ENCODE measurements around the gene DPH1. TPM values are rescaled to one million over a fixed set of nuclear protein-coding genes. Genes with fewer than 3 reads are reported as not detected.

Gene DPH1
- total RNA-seq, 2 donors from 2014 or later = 17.2 to 21.6 TPM

DNA sequence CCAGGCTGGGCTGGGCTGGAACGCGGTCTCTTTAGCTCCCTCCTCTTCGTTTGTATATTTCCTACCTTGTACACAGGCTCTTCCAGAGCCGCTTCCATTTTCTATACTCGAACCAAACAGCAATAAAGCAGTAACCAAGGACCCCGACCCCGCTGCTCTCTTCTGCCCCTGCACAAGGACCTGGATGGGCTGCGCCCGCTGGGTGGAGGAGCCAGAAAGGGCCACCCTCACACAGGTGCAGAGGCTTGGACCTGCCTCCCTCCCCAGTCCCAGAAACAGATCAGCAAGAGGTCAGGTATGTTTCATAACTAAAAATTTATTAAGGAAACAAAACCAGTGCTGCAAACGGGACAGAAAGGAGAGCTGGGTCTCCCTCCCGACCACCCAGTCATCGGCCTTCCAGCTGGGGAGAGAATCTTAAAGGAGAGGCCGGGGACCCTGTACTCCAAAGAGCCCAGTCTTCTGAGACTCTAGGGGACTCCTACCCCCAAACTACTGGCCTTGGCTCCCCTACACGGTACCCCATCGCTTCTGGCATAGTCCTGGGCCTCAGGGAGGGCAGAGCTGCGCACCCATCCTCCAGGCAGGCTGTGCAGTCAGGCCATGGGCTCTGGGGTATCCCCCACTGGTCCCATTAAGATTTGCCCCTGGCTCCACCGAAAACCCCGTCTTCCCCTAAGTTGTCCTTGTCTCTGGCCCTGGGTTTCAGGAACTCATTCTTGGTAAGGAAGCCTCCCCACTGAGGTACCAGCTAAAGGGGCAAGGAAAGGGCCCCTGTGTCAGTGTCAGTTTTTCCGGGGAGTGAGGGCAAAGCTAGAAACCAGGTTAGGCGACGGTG, 29.8 kb downstream of the DPH1 start:
- no peaks in the 10 kb centered on the region for H3K9me3 ChIP-seq
- H3K4me1 ChIP-seq = peaks cover 0 to 92% of the 10 kb centered on the region in 2 donors
- H3K27me3 ChIP-seq = peaks cover 0 to 12% of the 10 kb centered on the region in 2 donors
- peak overlapping the region in 1 of 2 donors; percentile 67 for H3K4me3 ChIP-seq
- peak overlapping the region; percentile 75 to 85 for H3K27ac ChIP-seq
- TF ChIP-seq, protein P1, sequence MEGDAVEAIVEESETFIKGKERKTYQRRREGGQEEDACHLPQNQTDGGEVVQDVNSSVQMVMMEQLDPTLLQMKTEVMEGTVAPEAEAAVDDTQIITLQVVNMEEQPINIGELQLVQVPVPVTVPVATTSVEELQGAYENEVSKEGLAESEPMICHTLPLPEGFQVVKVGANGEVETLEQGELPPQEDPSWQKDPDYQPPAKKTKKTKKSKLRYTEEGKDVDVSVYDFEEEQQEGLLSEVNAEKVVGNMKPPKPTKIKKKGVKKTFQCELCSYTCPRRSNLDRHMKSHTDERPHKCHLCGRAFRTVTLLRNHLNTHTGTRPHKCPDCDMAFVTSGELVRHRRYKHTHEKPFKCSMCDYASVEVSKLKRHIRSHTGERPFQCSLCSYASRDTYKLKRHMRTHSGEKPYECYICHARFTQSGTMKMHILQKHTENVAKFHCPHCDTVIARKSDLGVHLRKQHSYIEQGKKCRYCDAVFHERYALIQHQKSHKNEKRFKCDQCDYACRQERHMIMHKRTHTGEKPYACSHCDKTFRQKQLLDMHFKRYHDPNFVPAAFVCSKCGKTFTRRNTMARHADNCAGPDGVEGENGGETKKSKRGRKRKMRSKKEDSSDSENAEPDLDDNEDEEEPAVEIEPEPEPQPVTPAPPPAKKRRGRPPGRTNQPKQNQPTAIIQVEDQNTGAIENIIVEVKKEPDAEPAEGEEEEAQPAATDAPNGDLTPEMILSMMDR (IDR thresholded peaks at IDR 0.05) = no peak
- H3K36me3 ChIP-seq = peaks cover 24% of the 10 kb centered on the region
- no peak for DNase-seq (ENCODE audit: low spot score)

DNA sequence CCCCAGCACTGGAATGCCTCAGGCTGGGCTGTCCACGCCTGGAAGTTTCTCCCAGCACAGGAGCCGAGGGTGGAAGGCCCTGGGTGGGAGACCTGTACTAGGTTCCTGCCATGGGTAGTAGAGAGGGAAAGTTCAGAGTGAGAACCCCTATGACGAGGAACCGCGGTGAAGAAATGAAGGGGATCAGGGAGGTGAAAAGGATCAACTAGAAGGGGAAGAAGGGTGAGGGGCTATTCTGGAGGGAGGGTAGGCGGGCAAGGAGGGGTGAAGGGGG, 30.4 kb downstream of the DPH1 start:
- no peak overlapping the region for H3K4me3 ChIP-seq
- peaks cover 0 to 9% of the 10 kb centered on the region in 2 donors for H3K27me3 ChIP-seq
- H3K4me1 ChIP-seq = peaks cover 0 to 93% of the 10 kb centered on the region in 2 donors
- H3K9me3 ChIP-seq = no peaks in the 10 kb centered on the region
- no peak for DNase-seq (ENCODE audit: low spot score)
- peak overlapping the region; percentile 75 to 85 for H3K27ac ChIP-seq
- TF ChIP-seq, protein P1 (IDR thresholded peaks at IDR 0.05) = no peak
- H3K36me3 ChIP-seq = peaks cover 24% of the 10 kb centered on the region

DNA sequence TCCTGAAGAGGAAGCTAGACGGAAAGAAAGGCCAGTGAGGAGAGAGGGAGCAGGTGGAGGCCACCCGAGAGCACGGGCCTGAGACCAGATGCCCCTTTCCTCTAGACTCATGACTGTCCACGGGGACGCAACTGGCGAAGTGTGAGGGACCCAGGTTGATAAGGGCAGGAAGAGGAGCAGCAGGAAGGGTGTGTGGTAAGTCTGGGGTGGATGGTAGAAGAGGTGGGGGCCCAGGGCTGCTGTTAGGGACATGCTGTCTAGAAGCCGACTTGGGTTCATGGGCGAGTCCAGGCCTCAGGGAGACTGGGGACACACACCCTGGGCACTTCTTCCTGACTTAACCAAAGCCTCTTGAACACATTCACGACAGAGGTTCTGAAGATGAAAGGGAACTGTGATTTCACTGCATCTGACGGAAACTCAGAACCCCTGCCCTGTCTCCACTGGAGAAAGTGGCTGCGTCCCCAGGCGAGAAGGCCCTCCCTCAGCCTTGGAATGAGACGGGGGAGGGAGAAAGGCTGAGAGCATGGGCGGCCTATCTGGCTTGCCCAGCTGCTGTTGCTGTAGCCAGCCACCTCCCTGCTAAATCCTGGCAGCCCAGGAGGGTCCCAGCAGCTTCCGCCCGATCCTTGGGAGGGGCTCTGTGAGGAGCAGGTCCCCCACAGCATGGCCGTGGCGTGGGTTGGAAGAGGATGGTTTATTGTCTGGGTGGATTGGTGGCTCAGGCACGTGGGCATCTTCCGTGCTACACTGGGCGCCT, 30.9 kb downstream of the DPH1 start:
- Histone ChIP-seq H3K4me1 (peaks cover 0 to 95% of the 10 kb centered on the region in 2 donors), H3K4me3 (no peak overlapping the region)

DNA sequence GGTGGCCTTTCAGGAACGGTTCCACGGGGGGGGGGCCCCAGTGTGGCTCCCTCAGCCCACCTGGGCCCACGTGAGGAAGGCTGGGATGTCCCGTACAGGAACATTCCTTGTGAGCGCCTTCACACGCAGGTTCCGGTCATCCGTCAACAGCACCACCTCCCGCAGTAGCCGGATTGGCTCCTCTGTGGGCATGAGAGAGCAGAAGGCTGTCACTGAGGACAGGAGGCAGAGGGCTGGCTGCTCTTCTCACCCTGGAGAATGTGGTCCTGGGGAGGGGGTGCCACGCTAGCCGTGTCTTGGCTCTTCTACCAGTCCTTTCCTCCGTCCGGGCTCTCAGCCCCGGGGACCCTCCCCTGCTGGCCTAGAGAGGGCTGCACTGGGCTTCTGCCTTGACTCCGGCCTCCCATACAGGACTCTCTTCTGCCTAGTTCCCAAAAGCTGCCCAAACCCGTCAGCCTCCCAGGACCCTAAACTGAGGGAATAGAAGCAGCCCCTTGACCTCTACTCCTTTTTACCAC, 31.5 kb downstream of the DPH1 start:
- Histone ChIP-seq H3K4me1 (peaks cover 0 to 97% of the 10 kb centered on the region in 2 donors), H3K36me3 (peaks cover 24% of the 10 kb centered on the region), H3K4me3 (no peak overlapping the region), H3K9me3 (no peaks in the 10 kb centered on the region), H3K27ac (peak overlapping the region; percentile 75 to 85), H3K27me3 (peaks cover 0 to 5% of the 10 kb centered on the region in 2 donors)
- TF ChIP-seq, protein P1 (IDR thresholded peaks at IDR 0.05) = no peak
- DNase-seq (ENCODE audit: low spot score) = no peak

More for the DNA sequence above, 30.9 kb downstream of the DPH1 start:
- TF ChIP-seq, protein P1 (IDR thresholded peaks at IDR 0.05) = no peak
- Histone ChIP-seq H3K36me3 (peaks cover 24% of the 10 kb centered on the region), H3K27ac (peak overlapping the region; percentile 75 to 85), H3K27me3 (peaks cover 0 to 5% of the 10 kb centered on the region in 2 donors), H3K9me3 (no peaks in the 10 kb centered on the region)
- no peak for DNase-seq (ENCODE audit: low spot score)

DNA sequence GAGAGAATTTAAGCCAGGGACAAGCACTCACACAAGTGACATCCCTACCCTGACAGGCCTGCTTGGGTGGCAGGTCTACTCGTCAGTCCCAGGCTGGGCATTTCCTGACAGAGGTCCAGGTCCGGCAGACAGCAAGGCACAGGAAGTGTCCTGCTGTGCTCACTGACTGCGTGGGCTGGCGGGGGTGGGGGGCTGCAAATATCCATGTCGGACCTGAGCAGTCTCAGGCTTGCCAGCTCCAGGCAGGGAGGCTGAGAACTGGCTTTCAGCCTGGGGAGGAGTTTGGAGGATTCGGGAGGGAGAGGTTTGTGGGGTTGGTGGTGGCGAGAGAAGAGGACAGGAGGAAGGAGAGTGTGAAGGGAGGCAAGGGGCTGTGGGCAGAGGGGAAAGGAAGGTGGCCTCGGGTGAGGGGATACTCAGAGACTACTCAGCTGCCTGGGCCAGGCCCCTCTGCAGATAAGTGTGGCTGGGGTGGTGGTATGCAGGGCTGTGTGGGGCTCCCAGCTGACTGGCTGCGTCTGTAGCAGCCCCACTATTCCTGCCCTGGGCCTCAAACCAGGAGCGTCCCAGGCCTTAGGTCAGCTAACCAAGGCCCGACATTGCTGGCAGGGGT, 32.7 kb downstream of the DPH1 start:
- TF ChIP-seq, protein P1 (IDR thresholded peaks at IDR 0.05) = no peak
- H3K4me3 ChIP-seq = no peak overlapping the region
- H3K4me1 ChIP-seq = peaks cover 0 to 99% of the 10 kb centered on the region in 2 donors
- H3K27ac ChIP-seq = peak overlapping the region; percentile 75 to 85
- peaks cover 0 to 5% of the 10 kb centered on the region in 2 donors for H3K27me3 ChIP-seq
- H3K36me3 ChIP-seq = peaks cover 24% of the 10 kb centered on the region
- no peaks in the 10 kb centered on the region for H3K9me3 ChIP-seq
- no peak for DNase-seq (ENCODE audit: low spot score)
